Activated CD8-positive, alpha-beta memory T cell treated with anti-CD3 and anti-CD28 coated beads for 48 hours (primary cell): ENCODE results near the gene CDV3.

ENCODE experiments used
- DNase-seq, 3 experiments: peaks; one replicate each; pipeline ENCODE4 v3.0.0-alpha.2; 2020; ENCODE audit warnings: low read depth in 2 of 3, low spot score in 2 of 3

Gene CDV3

DNA sequence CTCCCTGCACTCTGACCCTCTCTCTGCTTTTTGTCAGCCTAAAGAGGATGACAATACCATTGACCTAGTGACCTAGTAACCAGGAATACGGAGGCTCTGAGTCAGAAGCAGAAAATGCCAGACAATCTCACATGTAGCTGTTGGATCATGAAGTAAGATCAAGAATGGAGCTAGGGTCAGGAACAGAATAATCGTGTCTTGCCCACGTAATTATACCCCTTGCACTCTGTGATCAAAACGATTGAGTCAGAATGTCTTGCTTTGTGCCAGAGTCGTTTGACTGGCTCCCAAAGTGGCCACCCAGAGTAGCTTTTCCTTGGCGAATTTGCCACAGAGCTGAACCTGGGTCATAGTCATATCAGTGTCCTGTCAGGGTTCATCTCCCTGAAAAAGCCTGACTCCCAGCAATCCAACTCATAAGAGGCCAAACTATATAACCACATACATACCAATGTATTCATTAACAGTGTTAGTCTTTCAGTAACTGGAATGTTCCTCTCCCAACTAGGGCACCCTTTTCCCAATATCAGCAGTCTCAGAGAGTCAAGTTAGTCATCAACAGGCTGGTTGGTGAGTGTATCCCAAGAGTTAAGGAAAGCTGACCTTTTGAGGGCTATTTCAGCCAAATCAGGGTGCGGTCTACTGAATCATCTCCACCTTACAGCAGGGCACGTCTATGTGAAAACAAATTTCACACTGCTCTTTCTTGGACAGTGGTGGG lies 5.0 kb upstream of the CDV3 start:
- no peak for DNase-seq

DNA sequence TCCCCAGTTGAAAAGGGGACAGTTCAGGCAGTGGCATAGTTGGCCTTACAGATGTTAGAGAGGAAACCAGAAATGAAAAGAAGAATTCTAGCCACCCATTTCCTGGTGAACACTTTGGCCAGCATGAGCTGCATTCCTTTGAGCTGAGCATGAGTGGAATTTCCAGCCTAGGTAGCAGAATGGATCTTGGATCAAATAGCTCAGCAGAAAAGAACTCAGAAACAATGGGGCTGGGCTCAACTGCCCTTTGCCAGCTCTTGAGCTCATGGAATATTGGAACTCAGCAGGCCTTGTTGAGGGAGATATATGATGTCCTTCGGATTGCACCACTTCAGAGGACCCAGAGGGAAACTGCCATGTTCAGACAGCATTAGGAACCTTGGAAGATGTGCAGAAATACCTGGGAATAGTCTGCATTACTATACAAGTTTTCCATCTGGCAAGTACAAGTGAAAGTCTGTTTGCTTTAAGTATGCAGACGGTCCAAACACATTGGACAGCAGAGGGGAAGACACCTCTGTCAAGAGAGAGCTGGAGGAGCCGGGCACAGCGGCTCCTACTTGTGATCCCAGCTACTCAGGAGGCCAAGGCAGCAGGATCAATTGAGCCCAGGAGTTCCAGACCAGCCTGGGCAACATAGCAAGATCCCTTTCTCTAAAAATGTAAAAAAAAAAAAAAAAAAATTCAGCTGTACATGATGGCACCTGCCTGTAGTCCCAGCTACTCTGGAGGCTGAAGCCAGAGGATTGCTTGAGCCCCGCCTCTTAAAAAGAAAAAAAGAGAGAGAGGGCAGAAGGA lies 3.1 kb upstream of the CDV3 start:
- no peak for DNase-seq

DNA sequence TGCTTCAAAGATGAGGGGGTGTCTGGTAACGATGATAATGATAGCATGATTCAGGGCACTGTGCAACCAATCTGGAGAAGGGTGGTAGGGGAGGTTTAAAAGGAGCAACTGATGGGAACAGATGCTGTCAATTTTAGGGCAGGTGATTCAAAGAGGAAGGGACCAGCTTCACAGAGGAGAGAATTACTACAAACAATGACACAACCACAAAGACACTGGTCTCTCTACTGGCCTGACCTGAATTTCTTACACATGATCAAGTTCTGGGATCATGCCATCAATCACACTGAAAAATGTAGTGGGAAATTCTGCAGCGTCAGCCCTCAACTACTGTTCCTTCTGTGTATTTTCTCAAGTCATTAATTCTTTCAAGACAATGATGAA lies 2.6 kb upstream of the CDV3 start:
- DNase-seq = no peak

DNA sequence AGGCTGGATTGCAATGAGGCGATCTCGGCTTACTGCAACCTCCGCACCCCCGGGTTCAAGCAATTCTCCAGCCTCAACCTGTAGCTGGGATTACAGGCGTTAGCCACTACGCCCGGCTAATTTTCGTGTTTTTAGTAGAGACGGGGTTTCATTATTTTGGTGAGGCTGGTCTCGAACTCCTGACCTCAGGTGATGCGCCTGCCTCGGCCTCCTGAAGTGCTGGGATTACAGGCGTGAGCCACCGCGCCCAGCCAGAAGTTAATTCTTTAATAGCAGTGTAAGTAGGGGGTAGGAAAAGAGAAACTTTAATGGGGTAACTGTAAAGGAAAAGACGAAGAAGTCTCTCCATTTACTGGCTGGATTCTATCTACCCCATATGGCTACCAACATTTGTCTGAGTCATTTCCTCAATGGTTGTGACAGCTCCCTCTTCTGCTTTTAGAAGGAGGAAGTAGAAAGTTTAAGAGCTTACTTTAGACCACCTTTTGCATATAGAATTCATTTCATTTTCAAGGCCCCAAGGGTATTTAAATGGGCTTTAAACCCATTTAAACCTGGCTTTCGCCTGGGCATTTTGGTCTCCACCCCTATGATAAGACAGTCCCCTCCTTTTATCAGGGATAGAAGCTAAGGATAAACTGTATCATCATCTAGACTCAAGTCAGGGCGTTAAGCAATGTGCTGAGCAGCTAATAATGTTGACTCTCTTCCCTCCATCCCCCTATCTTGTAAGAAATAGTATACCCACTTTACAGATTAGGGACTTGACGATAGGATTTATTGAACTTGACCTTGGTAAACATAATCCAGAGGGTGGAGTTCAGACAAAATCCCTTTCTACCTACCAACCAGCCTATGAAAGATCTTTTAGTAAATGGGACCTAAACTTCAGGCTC lies 1.1 kb upstream of the CDV3 start:
- DNase-seq = no peak

DNA sequence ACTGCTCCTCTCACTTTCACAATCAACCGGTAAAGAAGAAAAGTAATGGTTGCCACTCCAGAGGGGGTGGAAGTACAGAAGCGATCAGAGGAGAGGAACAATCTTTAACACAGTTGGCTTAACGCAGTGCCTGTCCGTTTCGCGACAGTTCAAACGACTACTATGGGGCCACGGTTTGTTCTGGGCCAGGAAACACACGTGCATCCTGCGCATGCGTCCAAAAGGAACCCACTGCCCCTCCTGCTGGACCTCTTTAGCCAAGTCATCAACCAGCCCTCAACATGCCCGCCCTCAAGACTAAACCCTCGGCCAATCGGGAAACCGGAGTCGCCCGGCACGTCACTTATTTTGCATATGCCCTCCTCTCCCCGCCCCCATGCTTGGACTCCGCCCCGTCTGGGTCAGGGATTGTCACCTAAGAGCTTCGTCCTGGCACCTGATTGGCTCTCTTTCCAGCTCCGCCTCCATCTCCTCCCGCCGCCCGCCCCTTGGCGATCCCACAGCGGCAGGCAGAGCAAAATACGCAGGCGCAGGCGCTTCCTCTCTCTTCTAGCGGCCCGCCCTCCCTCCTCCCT lies 345 bp upstream of the CDV3 start:
- peak; percentile 96 to 99 (median 98) for DNase-seq

DNA sequence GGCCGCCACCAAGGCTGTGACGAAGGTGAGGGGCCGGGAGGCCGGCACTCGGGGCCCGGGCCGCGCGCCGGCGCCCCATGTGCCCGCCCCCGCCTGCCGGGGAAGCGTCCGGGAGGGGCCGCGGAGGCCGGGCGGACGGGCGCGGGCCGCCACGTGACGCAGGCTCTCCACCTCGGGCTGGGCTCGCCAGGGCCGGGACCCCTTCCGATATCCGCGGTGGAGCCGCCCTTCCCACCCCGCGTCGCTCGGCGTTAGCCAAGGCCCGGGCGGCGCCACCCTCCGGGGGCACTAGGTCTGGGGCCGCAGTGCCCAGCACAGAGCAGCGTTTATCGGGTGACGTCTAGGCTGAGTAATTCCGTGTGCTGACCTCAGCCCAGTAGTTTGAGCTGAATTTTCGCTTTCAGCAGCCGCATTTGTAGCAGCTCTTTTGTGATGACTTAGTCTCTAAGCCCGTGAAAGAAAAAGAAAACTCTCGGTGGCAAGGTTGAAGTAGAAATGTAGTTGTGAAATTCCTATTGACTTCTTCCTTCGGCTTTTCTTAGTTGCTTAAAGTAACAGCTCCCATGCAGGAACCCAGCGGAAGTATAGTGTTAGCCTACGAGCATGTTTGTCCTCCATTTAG lies 885 bp downstream of the CDV3 start:
- peak; percentile 51 to 67 (median 53) for DNase-seq

DNA sequence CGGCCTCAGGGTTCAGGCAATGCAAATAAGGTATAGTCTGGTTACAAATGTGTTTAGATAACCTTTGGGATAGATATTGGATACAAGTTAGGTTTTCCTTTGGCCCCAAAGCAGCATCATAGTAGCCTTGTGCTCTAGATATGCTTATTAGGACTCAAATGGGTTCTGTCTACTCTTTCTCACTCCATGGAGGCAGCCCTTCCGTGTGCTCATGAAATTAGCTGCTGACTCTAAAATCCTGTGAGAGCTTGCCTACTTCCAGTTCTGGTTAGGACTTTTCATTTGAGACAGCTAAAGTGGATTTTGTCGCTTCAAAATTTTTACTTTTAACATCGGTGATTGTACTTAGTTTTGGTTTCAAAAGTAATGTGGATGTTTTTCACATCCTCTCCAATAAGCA lies 1.6 kb downstream of the CDV3 start:
- no peak for DNase-seq

DNA sequence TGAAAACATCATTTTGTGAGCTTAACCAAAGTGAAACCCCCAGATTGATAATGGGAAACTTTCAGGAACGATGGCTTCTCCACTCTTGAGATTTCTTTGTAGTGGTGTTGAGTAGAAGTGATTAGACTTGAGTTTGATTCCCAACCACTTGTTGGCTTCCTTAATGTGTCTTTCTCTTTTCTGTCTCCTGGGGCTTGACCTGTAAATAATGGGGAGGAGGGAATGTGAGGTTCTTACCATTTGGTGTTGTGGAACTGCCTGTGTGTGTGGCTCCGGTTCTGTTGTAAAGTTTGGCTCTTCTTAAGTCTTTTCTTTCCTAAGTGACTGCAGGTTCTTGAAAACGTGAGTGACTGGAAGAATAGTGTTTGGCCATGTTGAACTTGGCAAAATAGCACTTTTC lies 2.7 kb downstream of the CDV3 start:
- DNase-seq = no peak

DNA sequence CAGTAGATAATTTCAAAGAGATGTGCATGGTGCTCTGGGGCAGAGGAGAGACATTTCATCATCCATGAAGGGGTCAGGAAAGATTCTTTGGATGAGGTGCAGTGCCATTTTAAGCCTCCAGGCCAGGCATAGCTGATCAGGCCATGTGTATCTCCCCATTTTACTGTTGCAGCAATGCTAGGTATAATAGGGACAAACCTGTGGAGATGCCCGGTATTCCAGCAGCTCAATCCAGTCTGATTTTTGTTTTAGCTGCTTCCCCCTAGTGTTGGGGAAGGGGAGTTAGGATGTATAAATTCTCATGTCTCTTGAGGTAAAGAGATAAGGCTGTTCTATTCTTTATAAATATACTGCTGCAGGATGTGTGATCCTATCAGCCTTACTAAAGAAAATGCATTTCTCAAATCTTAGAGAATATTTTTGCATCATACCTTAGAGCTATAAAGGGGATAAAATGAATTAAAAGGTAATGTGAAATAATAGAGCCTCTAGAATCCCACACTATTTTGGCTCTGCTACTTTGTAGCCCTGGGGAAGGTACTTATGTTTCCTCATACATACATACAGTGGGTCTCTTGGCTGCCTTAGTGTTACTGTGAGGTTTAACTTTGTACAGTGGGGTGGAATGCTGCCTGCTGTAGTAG lies 5.2 kb downstream of the CDV3 start:
- DNase-seq = no peak

DNA sequence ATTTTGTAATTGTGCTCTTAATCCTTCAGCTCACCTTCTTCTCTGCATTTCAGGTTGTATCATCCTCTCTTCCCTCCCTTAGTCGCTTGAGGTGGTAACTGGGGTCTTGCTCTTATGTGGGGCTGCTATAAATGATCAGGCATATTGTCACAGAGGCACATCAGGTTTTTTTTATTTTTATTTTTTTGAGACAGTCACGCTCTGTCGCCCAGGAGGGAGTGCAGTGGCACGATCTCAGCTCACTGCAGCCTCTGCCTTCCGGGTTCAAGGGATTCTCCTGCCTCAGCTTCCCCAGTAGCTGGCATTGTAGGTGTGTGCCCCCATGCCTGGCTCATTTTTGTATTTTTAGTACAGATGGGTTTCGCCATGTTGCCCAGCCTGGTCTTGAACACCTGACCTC lies 9.9 kb downstream of the CDV3 start:
- DNase-seq = no peak

DNA sequence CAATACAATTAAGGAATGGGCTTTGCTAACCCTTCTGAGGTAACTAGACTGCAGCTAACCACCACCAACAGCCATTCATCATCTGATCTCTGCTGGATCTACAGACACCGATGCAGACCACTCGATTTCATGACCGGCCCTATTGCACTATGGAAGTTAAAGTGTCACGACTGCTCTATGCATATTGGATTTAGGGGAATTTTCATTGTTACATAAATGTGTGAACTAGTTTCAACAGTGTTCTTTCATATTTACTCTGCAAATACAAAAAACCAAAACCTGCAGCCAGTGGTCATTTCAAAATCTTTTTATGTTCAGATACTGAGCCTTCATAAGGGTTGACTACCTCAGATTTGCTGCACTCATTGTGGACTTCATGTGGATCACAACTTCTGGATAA lies 14.5 kb downstream of the CDV3 start:
- DNase-seq = no peak

DNA sequence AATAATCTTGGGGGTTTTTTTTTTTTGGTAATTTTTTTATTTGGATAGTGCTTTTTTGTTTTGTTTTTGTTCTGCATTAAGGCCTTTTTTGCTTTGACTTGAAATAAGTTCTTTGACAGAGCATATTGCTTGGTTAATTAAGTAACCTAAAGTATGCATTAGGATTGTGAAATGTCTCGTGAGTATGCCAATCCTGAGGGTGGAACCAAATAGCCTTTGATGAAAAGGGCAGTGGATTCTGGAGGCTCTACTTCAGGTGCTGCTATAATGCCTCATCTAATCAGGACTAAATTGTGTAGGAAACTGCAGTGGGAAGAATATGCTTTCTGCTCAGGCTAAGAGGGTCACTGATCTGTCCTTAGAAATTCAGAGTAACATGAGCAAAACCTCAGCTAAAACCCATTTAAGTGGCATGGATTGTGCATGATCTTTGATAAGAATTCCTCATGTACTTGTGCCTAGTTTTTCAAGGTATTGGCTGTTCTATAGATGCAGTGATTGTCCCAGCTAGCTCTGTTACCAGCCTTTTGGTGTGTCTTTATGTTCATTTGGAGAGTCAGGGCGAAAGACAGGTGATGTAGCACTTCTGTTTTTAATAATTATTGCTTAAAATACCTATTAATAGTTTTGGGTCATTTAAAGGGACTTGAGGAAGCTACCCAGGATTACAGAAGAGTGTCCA lies 15.4 kb downstream of the CDV3 start:
- no peak for DNase-seq

DNA sequence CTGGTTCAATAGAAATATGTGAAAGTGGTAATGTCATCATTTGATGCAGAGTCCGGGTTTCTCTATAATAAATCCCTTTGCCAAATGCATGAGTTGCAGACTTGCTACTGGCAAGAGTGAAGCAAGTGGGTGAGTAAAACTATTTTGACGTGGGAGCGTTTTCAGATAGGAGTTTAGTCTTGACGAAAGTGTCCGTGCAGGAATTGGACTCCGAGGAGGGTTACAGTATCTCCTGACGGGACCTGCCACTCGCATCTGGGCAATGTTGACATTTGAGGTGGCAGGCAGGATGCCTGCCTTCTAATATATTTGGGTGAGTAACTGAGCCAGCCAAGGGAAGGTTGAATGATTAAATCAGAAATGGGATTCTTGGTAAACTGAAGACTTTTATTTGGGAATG lies 16.0 kb downstream of the CDV3 start:
- no peak for DNase-seq

DNA sequence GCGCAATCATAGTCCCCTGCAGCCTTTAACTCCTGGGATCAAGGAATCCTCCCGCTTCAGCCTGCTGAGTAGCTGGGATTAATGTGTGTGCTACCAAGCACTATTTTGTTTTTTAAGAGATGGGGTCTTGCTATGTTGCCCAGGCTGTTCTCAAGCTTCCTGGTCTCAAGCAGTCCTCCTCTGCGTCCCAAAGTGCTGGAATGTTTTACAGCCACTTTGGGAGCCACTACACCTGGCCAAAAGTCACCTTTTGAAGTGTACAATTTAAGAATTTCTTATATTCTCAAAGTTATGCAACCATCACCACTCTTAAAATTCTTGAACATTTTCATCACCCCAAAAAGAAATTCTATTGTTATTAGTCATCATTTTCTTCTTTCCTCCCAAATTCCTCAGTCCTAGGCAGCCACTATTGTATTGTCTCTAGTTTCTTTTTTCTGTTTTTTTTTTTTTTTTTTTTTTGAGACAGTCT lies 17.8 kb downstream of the CDV3 start:
- no peak for DNase-seq

DNA sequence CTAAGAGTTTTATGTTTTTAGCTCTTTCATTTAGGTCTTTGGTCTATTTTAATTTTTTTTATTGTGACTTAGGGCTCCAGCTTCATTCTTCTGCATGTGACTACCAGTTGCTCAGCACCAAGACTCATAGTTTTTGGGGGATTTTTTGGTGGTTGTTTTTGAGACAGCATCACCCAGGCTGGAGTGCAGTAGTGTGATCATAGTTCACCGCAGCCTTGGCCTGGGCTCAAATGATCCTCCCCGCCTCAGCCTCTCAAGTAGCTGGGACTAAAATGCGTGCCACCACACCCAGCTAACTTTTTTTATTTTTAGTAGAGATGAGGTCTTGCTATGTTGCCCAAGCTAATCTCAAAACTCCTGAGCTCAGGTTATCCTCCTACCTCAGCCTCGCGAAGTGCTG lies 19.4 kb downstream of the CDV3 start:
- no peak for DNase-seq

DNA sequence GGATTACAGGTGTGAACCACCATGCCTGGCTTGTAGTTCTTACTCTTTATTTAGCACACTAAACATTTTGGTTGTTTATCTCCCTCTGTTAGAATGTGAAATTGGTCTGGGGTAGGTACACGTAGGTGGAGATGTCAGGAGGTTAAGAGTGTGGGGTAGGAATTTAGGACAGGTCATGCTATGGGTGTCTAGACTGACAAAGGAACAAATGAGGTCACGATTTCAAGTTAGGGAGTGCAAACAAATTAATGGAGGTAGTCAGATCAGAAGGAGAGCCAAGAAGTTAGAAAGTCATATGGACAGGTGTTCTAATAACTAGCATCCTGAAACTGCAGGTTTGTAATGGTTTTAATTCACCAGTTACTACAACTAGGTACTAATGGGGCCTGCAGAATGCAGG lies 19.8 kb downstream of the CDV3 start:
- DNase-seq = no peak

DNA sequence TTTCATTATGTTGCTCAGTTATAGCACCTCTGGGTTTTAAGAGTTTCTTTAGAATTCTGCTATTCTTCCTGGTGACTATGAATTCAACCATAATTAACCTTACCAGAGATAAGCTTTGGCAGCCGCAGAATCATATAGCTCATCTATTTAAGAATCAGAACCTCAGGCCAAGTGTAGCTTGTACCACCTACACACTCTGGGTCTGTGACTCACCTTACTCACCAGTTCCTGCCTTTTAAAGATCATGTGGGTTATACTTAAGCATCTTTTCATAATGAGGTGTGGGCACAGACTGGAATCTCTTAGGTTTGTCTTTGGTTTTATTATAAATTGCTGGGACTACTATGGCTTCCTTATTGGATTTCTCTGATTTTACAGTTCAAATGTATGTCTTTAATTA lies 21.9 kb downstream of the CDV3 start:
- no peak for DNase-seq

DNA sequence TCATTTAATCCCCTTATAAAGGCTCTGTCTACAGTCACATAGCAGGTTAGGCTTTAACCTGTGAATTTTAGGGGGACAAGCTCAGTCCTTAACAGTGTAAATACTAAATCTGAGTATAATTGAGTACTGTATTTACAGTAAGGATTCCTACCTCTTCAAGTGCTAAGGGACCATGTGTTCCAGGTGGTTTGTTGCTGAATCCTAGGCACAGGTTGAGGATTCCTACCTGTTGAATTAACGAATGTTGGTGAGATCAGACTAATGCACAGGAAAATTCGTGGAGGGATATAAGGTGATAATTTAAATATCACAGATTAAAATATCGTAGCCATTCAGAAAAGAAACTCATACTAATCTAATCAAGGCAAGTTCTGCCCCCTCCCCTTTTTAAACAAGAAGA lies 24.9 kb downstream of the CDV3 start:
- no peak for DNase-seq

DNA sequence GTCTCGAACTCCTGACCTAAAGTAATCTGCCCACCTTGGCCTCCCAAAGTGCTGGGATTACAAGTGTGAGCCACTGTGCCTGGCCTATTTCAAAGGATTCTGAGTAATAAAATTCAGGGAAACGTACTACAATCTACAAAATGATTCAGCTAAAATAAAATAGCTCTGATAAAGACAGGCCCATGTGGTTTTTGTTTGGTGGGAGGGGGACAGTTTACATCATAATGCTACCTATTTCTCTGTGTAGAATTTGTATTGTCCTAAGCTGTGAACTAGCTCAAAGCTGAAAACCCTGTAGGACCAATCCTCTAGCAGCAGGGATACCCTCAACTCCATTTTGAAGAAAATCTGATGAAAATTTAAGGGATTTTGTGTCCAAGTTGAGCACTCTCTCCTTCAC lies 25.8 kb downstream of the CDV3 start:
- DNase-seq = no peak

DNA sequence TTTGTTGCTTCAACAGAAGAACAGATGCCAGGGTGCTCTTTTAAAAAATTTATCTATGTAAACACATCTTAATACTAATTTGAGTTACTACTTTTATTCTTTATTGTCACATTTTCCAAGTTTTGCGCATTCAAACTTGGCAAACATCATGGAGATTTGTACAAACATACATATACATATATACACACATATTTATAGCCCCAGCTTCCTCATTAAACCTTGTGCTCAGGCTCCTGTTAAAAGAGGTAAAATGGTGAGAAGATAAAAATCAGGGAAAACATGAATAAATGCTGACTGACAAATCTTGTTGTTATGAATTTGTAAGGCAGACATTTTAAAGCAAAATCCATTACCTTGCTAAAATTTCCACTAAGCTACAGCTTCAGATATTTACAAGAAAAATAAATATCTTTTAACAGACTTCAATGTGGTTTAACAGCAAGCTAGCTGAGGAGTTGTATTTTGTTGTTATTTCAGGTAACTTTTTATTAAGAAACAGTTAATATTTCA lies 27.1 kb downstream of the CDV3 start:
- DNase-seq = no peak
